Breast epithelium (tissue), 3 donors: ENCODE data around the gene KRT12.

Experiments
- POLR2A ChIP-seq: fragments of 450-650 bp; IDR thresholded peaks from one replicate; pipeline ENCODE4 v1.6.1; 2016; ENCODE audit warnings: antibody characterized with exemption, mild to moderate bottlenecking, moderate library complexity
- POLR2AphosphoS5 ChIP-seq, 3 donors: sonication (generic); formaldehyde crosslinking; IDR thresholded peaks; one replicate each; pipeline ENCODE4 v1.6.1; 2017; ENCODE audit warnings: antibody characterized with exemption in 3 of 3
- TF ChIP-seq, protein P1 (sequence below), 3 donors: fragments of 450-650 bp; IDR thresholded peaks; one replicate each; pipeline ENCODE4 v1.5.1; 2016 to 2017; ENCODE audit warnings: antibody characterized with exemption in 3 of 3, mild to moderate bottlenecking in 3 of 3, moderate library complexity in 3 of 3

GRCh38 chr17:40846515-40847144, 20.4 kb downstream of the KRT12 start:
- TF ChIP-seq, protein P1, sequence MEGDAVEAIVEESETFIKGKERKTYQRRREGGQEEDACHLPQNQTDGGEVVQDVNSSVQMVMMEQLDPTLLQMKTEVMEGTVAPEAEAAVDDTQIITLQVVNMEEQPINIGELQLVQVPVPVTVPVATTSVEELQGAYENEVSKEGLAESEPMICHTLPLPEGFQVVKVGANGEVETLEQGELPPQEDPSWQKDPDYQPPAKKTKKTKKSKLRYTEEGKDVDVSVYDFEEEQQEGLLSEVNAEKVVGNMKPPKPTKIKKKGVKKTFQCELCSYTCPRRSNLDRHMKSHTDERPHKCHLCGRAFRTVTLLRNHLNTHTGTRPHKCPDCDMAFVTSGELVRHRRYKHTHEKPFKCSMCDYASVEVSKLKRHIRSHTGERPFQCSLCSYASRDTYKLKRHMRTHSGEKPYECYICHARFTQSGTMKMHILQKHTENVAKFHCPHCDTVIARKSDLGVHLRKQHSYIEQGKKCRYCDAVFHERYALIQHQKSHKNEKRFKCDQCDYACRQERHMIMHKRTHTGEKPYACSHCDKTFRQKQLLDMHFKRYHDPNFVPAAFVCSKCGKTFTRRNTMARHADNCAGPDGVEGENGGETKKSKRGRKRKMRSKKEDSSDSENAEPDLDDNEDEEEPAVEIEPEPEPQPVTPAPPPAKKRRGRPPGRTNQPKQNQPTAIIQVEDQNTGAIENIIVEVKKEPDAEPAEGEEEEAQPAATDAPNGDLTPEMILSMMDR (IDR thresholded peaks at IDR 0.05): no peak
- TF ChIP-seq POLR2A (no peak), POLR2AphosphoS5 (IDR thresholded peaks at IDR 0.05) (no peak)
